Transverse colon (tissue), 4 donors: ENCODE data around the gene OPN1MW3. TPM values are rescaled to one million over a fixed set of nuclear protein-coding genes. Genes with fewer than 3 reads are reported as not detected.
"Not testable (repeated sequence)": the region's sequence is repeated elsewhere in the genome, so short reads cannot be mapped to it uniquely, and the experiment has no call there.

Experiments used
- DNase-seq: peaks from one replicate; pipeline ENCODE4 v3.0.0-alpha.2; 2019
- H3K27ac ChIP-seq, 4 donors: fragments of 200-600 bp; sonication (generic); 2 replicates each; pipeline ENCODE4 v1.5.1; 2016 to 2018; ENCODE audit warnings: inconsistent platforms in 4 of 4
- H3K27me3 ChIP-seq: fragments of 200-600 bp; sonication (generic); 2 replicates; pipeline ENCODE4 v1.5.1; 2017; ENCODE audit warnings: inconsistent platforms
- H3K36me3 ChIP-seq, 4 donors: fragments of 200-600 bp; sonication (generic); 2 replicates each; pipeline ENCODE4 v1.5.1; 2017 to 2019; ENCODE audit warnings: inconsistent platforms in 4 of 4
- H3K4me1 ChIP-seq, 4 donors: fragments of 200-600 bp; sonication (generic); 2 replicates each; pipeline ENCODE4 v1.5.1; 2017 to 2020; ENCODE audit warnings: inconsistent platforms in 4 of 4
- H3K4me3 ChIP-seq, 4 donors: fragments of 200-600 bp; sonication (generic); 1 replicate in 1 of 4; 2 replicates in 3 of 4; pipeline versions ENCODE4 v1.5.1 to v1.6.1; 2017 to 2019; ENCODE audit warnings: inconsistent platforms in 4 of 4
- H3K9me3 ChIP-seq, 2 donors: fragments of 200-600 bp; sonication (generic); 2 replicates each; pipeline ENCODE4 v1.5.1; 2017 to 2019; ENCODE audit warnings: inconsistent platforms in 2 of 2
- WGBS, 2 donors: methylation state at CpG; one replicate each; pipeline ENCODE4 v1.1.5; 2018; ENCODE audit warnings: low coverage in 1 of 2; 5-methylcytosine and 5-hydroxymethylcytosine counted together
- in situ Hi-C, 4 donors: fragments of 200-750 bp; cut with MboI; loops; one replicate each; pipeline versions ENCODE4 v1.15.0 to v1.15.1; 2017; ENCODE audit warnings: low sequenced_read_pairs in 3 of 4, low pct_ligation_motif_present in 1 of 4, low pct_unique_long_range_greater_than_20kb in 1 of 4
- intact Hi-C: fragments of 100-400 bp; cut with DNase I; formaldehyde crosslinking; loops from one replicate; pipeline ENCODE4 v1.15.1; 2023; ENCODE audit warnings: low total_unique reads
- total RNA-seq, 4 donors: library from RNA; depleted of rRNA; stranded (reverse); fragments of >200 nt; gene quantifications; one replicate each; pipeline ENCODE4 v1.1.0, GENCODE V29; 2016

The OPN1MW3 gene
- total RNA-seq, 4 donors from 2014 or later = not detected

DNA sequence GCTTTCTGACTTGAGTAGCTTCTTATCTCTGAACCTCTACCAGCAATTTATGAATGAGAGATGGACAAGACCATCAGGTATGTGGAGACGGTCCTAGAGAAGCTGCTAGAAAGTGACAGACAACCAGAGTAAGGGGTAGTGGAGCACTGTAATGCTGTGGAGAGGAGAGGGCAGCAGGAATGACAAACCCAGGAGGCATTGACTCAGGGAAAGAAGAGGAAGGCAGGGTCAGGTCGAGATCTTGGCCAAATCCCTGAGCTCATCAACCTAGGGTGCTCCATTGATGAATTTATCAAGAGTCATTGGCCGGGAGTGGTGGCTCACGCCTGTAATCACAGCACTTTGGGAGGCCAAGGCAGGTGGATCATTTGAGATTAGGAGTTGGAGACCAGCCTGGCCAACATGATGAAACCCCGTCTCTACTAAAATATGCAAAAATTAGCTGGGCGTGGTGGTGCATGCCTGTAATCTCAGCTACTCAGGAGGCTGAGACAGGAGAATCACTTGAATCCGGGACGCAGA is 17.3 kb upstream of the OPN1MW3 start:
- in situ Hi-C loops, H3K27me3 ChIP-seq, H3K4me3 ChIP-seq, intact Hi-C loops, H3K27ac ChIP-seq, H3K9me3 ChIP-seq, H3K4me1 ChIP-seq, H3K36me3 ChIP-seq, DNase-seq: not testable (repeated sequence)
- 69% methylated on average over 6 of the region's 8 CpGs; no CpG with 5 or more reads in 1 of the 2 donors for WGBS, 2 donors

DNA sequence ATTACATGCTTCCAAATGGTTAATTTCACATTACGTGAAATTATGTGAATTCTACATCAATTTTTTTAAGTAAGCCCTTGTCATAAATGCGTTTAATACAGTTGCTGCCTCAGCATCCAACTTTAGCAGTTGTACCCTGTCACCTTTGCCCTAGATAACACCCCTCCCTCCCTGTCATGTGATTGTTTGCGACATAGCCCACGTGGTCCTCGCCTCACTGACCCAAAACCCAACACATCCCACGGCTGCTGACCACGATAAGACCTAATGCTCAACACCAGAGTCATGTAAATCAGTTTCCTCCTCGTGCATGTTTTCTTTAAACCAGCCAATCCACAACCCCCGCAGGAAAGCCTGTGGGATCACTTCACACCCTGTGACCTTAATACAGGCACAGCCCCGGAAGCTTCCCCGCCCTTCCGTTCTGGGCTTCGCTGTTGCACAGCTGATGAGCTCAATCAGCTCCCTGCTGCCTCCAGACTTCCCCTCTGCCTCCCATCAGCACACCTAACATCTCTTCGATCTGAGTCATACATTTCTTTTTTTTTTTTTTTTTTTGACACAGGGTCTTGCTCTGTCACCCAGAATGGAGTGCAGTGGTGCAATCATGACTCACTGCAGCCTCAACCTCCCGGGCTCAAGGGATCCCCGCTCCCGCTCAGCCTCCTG is 9.9 kb upstream of the OPN1MW3 start:
- WGBS, 2 donors = no CpG with 5 or more reads among the region's 17 CpGs
- H3K9me3 ChIP-seq, H3K36me3 ChIP-seq, intact Hi-C loops, DNase-seq, H3K4me1 ChIP-seq, H3K27me3 ChIP-seq, in situ Hi-C loops, H3K4me3 ChIP-seq, H3K27ac ChIP-seq: not testable (repeated sequence)

DNA sequence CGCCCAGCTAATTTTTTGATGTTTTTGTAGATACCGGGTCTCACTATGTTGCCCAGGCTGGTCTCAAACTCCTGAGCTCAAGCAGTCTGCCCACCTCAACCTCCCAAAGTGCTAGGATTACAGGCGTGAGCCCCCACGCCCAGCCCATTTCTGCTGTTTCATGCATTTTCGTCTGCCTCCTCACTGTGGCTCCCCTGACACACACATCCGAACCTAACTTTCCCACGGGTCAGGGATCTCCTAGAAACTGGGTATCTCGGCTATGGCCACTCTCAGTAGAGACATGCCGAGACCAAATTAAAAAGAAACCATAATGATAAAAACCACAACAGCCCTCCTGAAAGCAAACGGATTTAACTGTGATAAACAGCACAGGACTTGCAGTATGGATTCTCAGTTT is 9.3 kb upstream of the OPN1MW3 start:
- not testable (repeated sequence) for DNase-seq

DNA sequence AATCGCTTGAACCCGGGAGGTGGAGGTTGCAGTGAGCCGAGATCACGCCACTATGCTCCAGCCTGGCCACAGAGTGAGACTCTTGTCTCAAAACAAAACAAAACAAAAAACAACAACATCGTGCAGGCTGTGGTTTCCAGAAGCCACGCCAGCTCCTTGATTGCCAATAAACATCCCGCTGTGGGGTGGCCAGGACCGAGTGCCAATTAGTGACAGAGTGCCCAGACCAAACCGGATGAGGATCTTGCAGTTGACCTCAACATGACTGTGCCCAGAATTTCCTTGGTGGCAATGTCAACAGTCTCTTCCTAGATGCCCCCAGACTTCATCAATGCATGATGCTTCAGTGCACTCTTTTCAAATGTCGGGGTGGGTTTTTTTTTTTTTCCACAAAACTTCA is 1.3 kb downstream of the OPN1MW3 start:
- H3K4me3 ChIP-seq, H3K4me1 ChIP-seq, H3K36me3 ChIP-seq, H3K27ac ChIP-seq, H3K27me3 ChIP-seq, in situ Hi-C loops, DNase-seq, H3K9me3 ChIP-seq, intact Hi-C loops: not testable (repeated sequence)
- WGBS, 2 donors = no CpG with 5 or more reads among the region's 10 CpGs

More for the DNA sequence above, 9.3 kb upstream of the OPN1MW3 start:
- H3K27me3 ChIP-seq, intact Hi-C loops, H3K9me3 ChIP-seq, H3K27ac ChIP-seq, H3K4me1 ChIP-seq, in situ Hi-C loops, H3K36me3 ChIP-seq, H3K4me3 ChIP-seq: not testable (repeated sequence)
- no CpG with 5 or more reads among the region's 10 CpGs for WGBS, 2 donors

DNA sequence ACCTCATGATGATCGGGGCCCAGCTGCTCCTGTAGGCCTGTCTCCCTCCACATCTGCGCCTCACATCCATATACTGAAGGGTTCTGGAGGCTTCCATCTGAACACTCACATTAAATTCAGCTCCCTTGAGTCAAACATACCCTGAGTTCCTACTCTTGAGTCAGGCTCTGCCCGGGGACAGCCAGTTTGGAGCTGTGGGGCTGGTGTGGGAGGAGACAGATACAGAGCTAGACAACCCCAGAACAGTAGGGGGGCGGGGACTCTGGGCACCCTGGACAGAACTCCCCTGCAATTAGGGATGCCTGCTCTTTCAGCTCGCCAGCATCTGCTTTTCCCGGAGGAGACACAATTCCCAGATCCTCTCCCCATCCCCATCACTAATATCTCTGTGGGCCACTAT is 5.7 kb downstream of the OPN1MW3 start:
- in situ Hi-C loops, H3K9me3 ChIP-seq, H3K4me3 ChIP-seq, H3K27ac ChIP-seq, DNase-seq, H3K4me1 ChIP-seq, intact Hi-C loops, H3K27me3 ChIP-seq, H3K36me3 ChIP-seq: not testable (repeated sequence)
- no CpG with 5 or more reads among the region's 6 CpGs for WGBS, 2 donors

DNA sequence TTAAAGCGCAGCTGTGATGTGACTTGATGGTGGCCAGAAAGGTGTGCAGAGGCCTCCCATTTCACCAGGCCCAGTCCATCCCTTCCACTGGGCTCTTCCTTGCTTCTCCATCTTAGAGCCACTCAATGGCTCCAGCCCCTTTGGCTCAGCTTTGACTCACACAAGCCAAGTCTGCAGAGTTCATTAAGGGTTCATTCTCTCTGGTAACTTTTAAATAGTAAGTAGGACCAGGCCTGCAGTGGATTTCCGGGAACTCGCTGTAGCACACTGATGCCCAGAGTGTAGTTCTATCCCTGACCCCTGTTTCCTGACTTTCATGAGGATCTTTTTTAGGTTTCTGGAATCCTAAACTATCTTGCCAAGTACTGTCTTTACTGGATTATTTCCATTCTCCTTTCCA is 11.9 kb downstream of the OPN1MW3 start:
- H3K9me3 ChIP-seq, H3K36me3 ChIP-seq, in situ Hi-C loops, H3K4me1 ChIP-seq, intact Hi-C loops, H3K27me3 ChIP-seq, H3K4me3 ChIP-seq, DNase-seq, H3K27ac ChIP-seq: not testable (repeated sequence)
- whole genome bisulfite sequencing, 2 donors = no CpG with 5 or more reads among the region's 3 CpGs

DNA sequence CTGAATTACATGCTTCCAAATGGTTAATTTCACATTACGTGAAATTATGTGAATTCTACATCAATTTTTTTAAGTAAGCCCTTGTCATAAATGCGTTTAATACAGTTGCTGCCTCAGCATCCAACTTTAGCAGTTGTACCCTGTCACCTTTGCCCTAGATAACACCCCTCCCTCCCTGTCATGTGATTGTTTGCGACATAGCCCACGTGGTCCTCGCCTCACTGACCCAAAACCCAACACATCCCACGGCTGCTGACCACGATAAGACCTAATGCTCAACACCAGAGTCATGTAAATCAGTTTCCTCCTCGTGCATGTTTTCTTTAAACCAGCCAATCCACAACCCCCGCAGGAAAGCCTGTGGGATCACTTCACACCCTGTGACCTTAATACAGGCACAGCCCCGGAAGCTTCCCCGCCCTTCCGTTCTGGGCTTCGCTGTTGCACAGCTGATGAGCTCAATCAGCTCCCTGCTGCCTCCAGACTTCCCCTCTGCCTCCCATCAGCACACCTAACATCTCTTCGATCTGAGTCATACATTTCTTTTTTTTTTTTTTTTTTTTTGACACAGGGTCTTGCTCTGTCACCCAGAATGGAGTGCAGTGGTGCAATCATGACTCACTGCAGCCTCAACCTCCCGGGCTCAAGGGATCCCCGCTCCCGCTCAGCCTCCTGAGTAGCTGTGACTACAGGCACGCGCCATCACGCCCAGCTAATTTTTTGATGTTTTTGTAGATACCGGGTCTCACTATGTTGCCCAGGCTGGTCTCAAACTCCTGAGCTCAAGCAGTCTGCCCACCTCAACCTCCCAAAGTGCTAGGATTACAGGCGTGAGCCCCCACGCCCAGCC is 27.3 kb downstream of the OPN1MW3 start:
- H3K27me3 ChIP-seq, intact Hi-C loops, H3K27ac ChIP-seq, H3K4me3 ChIP-seq, H3K4me1 ChIP-seq, H3K9me3 ChIP-seq, DNase-seq, in situ Hi-C loops, H3K36me3 ChIP-seq: not testable (repeated sequence)
- WGBS, 2 donors = no CpG with 5 or more reads among the region's 23 CpGs

DNA sequence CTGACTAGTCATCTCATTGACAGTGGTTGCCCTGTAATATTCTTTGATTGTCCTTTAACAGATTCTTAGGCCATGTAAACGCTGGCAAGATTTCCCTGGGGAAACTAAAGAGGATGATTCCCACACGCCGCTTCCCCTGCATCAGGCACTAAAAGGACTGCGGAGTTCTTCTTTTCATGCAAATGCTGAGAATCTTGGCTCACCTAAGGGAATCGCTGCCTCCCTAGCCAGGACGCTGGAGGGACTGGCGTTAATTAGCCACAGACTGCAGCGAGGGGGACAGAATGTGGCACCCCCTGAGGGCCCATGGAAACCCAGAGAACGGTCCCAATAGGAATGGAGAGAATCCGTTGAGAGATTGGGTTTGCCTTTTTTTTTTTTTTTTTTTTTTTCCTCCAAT is 29.0 kb downstream of the OPN1MW3 start:
- in situ Hi-C loops, intact Hi-C loops: not testable (repeated sequence)
- no CpG with 5 or more reads among the region's 10 CpGs for WGBS, 2 donors

More for the DNA sequence above, 29.0 kb downstream of the OPN1MW3 start:
- not testable (repeated sequence) for H3K36me3 ChIP-seq, H3K27ac ChIP-seq, H3K4me1 ChIP-seq, H3K9me3 ChIP-seq, H3K27me3 ChIP-seq, H3K4me3 ChIP-seq, DNase-seq
